Fibroblast of upper back skin (primary cell): ENCODE data around the gene TRAPPC6A.

ENCODE experiments used
- DNase-seq: peaks from one replicate; pipeline ENCODE4 v3.0.0-alpha.2; 2013

The TRAPPC6A gene

GRCh38 chr19:45184115-45184514 lies 6.1 kb upstream of the TRAPPC6A start:
- no peak for DNase-seq

- no peak for DNase-seq
Measured at GRCh38 chr19:45182758-45183157, 4.7 kb upstream of the TRAPPC6A start.

GRCh38 chr19:45180936-45181335 lies 2.9 kb upstream of the TRAPPC6A start:
- DNase-seq, result no peak

- DNase-seq, result no peak
Measured at GRCh38 chr19:45179892-45180370, 1.9 kb upstream of the TRAPPC6A start.

- no peak for DNase-seq
Measured at GRCh38 chr19:45179072-45179891, 1.2 kb upstream of the TRAPPC6A start.

- peak; percentile 100 for DNase-seq
Measured at GRCh38 chr19:45178262-45179071, 430 bp upstream of the TRAPPC6A start, which contains the start of gene BLOC1S3. Gene BLOC1S3, plus strand, starts transcription at chr19:45178784. Its CDS starts 513 bp downstream, at chr19:45179297.

GRCh38 chr19:45175515-45176345 lies 2.3 kb downstream of the TRAPPC6A start:
- DNase-seq, result no peak

- DNase-seq, result peak; percentile 49
Measured at GRCh38 chr19:45173816-45174215, 4.2 kb downstream of the TRAPPC6A start.

GRCh38 chr19:45172611-45173208 lies 5.3 kb downstream of the TRAPPC6A start:
- no peak for DNase-seq

- DNase-seq, result no peak
Measured at GRCh38 chr19:45172173-45172572, 5.9 kb downstream of the TRAPPC6A start.

GRCh38 chr19:45171211-45171623 lies 6.8 kb downstream of the TRAPPC6A start:
- DNase-seq, result no peak

GRCh38 chr19:45170146-45171106 lies 7.6 kb downstream of the TRAPPC6A start:
- DNase-seq, result no peak

- DNase-seq, result no peak
Measured at GRCh38 chr19:45169602-45170001, 8.4 kb downstream of the TRAPPC6A start.

GRCh38 chr19:45168767-45169351 lies 9.2 kb downstream of the TRAPPC6A start:
- DNase-seq, result no peak

GRCh38 chr19:45166723-45167252 lies 11.2 kb downstream of the TRAPPC6A start:
- no peak for DNase-seq

GRCh38 chr19:45164577-45165335 lies 13.3 kb downstream of the TRAPPC6A start:
- DNase-seq, result peak; percentile 35

- DNase-seq, result no peak
Measured at GRCh38 chr19:45163751-45164460, 14.1 kb downstream of the TRAPPC6A start.

- no peak for DNase-seq
Measured at GRCh38 chr19:45163156-45163555, 14.9 kb downstream of the TRAPPC6A start.

GRCh38 chr19:45162608-45163143 lies 15.4 kb downstream of the TRAPPC6A start:
- no peak for DNase-seq
